HepG2 (cell line): ENCODE data around the gene TIMM10. TPM values are rescaled to one million over a fixed set of nuclear protein-coding genes. Genes with fewer than 3 reads are reported as not detected.

Experiments used
- CBX2 ChIP-seq, 2 experiments: fragments of 200-600 bp in 1 of 2; sonication (generic); formaldehyde crosslinking in 1 of 2; IDR thresholded peaks; 2 replicates each; pipeline versions ENCODE4 v1.7.0 to v1.8.1; 2018 to 2022; ENCODE audit warnings: low read depth in 2 of 2, low read length in 1 of 2, mild to moderate bottlenecking in 1 of 2, missing genetic modification reagents in 1 of 2
- LCORL ChIP-seq, 2 experiments: fragments of 450-650 bp in 1 of 2; sonication (generic) in 1 of 2; formaldehyde crosslinking in 1 of 2; IDR thresholded peaks; 2 replicates each; pipeline versions ENCODE4 v1.5.0 to v1.6.1; 2017 to 2020; ENCODE audit warnings: antibody characterized with exemption in 1 of 2, missing genetic modification reagents in 1 of 2
- MAZ ChIP-seq, 2 experiments: sonication (generic) in 1 of 2; formaldehyde crosslinking in 1 of 2; IDR thresholded peaks; 2 replicates each; pipeline versions ENCODE4 v1.5.0 to v1.6.1; 2012 to 2020; ENCODE audit warnings: low read depth in 2 of 2, mild to moderate bottlenecking in 2 of 2, borderline replicate concordance in 1 of 2, improper control_type of control experiment in 1 of 2, low read length in 1 of 2, missing genetic modification reagents in 1 of 2, moderate library complexity in 1 of 2
- MIXL1 ChIP-seq: IDR thresholded peaks from 2 replicates; pipeline ENCODE4 v1.6.1; 2016
- RCOR2 ChIP-seq: IDR thresholded peaks from 2 replicates; pipeline ENCODE4 v1.6.1; 2016; ENCODE audit warnings: missing biosample characterization, missing genetic modification reagents
- RORA ChIP-seq: sonication (generic); formaldehyde crosslinking; IDR thresholded peaks from 2 replicates; pipeline ENCODE4 v1.5.0; 2020; ENCODE audit warnings: mild to moderate bottlenecking, missing genetic modification reagents, moderate library complexity
- SNRNP70 ChIP-seq: fragments of 200-400 bp; formaldehyde crosslinking; IDR thresholded peaks from 2 replicates; pipeline ENCODE4 v1.6.1; 2017; ENCODE audit warnings: mild to moderate bottlenecking, low read depth, low read length, moderate library complexity
- TBX3 ChIP-seq: fragments of 450-650 bp; IDR thresholded peaks from 2 replicates; pipeline ENCODE4 v1.6.1; 2017; ENCODE audit warnings: antibody characterized with exemption, mild to moderate bottlenecking, inconsistent platforms, borderline replicate concordance
- ZEB1 ChIP-seq: IDR thresholded peaks from 2 replicates; pipeline ENCODE4 v1.6.1; 2012; ENCODE audit warnings: mild to moderate bottlenecking, low read depth, inconsistent platforms; ENCODE audit not compliant: insufficient replicate concordance
- ZFX ChIP-seq: sonication (generic); formaldehyde crosslinking; IDR thresholded peaks from 2 replicates; pipeline ENCODE4 v1.4.0; 2020; ENCODE audit warnings: mild to moderate bottlenecking, low read depth, missing genetic modification reagents, moderate library complexity
- ZNF543 ChIP-seq: sonication (generic); formaldehyde crosslinking; IDR thresholded peaks from 2 replicates; pipeline ENCODE4 v1.4.0; 2020; ENCODE audit warnings: mild to moderate bottlenecking, missing genetic modification reagents
- ZNF567 ChIP-seq: sonication (generic); formaldehyde crosslinking; IDR thresholded peaks from 2 replicates; pipeline ENCODE4 v1.8.1; 2023; ENCODE audit warnings: mild to moderate bottlenecking, missing genetic modification reagents, borderline replicate concordance
- polyA plus RNA-seq, 8 experiments: library from polyadenylated mRNA; depleted of rRNA in 3 of 8; stranded (reverse) in 7 of 8; unstranded in 1 of 8; fragments of >200 nt; fragmentation: Illumina TruSeq in 4 of 8; extraction: Trizol in 4 of 8; gene quantifications; 2 replicates each; pipeline versions ENCODE4 v1.2.1 to v1.2.3, GENCODE V29; 2011 to 2016; ENCODE audit warnings: low read depth in 4 of 8, missing spikeins in 1 of 8, mixed read lengths in 1 of 8; ENCODE audit not compliant: insufficient read depth in 1 of 8
- total RNA-seq, 5 experiments: library from RNA; depleted of rRNA; stranded (reverse); fragments of >200 nt; fragmentation: Illumina TruSeq; extraction: Trizol; gene quantifications; 2 replicates each; pipeline ENCODE4 v1.2.3, GENCODE V29; 2016; ENCODE audit warnings: low read depth in 1 of 5
- TF ChIP-seq, protein P1 (sequence below): sonication (generic); formaldehyde crosslinking; IDR thresholded peaks from 2 replicates; pipeline ENCODE4 v1.8.0; 2023; ENCODE audit warnings: mild to moderate bottlenecking, missing genetic modification reagents
- TF ChIP-seq, protein P2 (sequence below): sonication (generic); formaldehyde crosslinking; IDR thresholded peaks from 2 replicates; pipeline ENCODE4 v1.5.0; 2020; ENCODE audit warnings: mild to moderate bottlenecking, low read depth, missing genetic modification reagents, borderline replicate concordance
- TF ChIP-seq, protein P3 (sequence below): sonication (generic); formaldehyde crosslinking; IDR thresholded peaks from 2 replicates; pipeline ENCODE4 v1.8.1; 2023; ENCODE audit warnings: mild to moderate bottlenecking, moderate library complexity, missing genetic modification reagents
- TF ChIP-seq, protein P4 (sequence below): sonication (generic); formaldehyde crosslinking; IDR thresholded peaks from 2 replicates; pipeline ENCODE4 v1.4.0; 2020; ENCODE audit warnings: mild to moderate bottlenecking, missing genetic modification reagents, borderline replicate concordance
- TF ChIP-seq, protein P5 (sequence below): sonication (generic); formaldehyde crosslinking; IDR thresholded peaks from 2 replicates; pipeline ENCODE4 v1.4.0; 2020; ENCODE audit warnings: missing genetic modification reagents

The TIMM10 gene
- total and polyA plus RNA-seq, 2 of the 13 experiments (the other 11 are each of a cell fraction or from before 2014, with no cell fraction given), result 67.8 to 82.2 TPM

DNA sequence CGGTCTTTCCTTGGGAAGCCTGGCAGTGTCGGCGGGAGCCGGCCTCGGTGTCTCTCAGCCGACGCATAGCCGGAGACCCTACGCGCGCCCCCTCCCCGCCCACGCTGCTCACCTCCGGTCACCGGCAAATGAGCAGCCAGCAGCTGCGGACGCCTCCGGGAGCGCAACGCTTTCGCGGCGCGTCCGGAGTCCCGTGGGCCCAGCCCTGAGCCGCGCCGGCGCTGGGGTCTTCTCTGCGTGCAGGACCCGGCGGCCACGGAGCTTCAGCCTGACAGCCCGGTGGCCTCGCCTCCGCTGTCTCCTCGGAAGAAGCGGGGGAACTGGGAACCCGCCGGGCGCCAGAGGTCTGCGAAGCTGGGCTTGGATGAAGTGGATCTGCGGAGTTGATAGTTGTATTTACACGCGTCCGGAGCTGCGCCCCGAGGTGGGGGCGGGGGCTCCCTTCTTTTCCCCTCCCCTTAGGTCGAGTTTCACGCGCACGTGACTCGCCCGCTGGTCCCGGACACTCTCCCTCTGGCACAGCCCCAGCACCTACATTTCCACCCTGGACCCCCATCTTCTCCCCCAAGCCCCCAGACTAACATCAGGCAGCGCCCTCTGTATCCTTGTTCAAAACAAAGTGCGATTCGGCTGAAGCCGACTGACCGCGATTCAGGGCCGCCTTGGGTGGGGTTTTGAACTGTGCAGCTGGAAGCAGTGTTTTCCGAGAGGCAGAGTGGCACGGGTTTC, 15.1 kb downstream of the TIMM10 start, which contains the start of gene SLC43A1 (continued):
- TF ChIP-seq ZNF567 (CRISPR knock-in tag) (no peak), TBX3 (no peak), ZEB1 (peak; percentile 27), ZFX (CRISPR knock-in tag) (no peak; the same call in 1 of the 2 replicates), MAZ (IDR thresholded peaks at IDR 0.05; ENCODE audit: borderline replicate concordance, low read depth, low read length) (no peak), MAZ (CRISPR knock-in tag; IDR thresholded peaks at IDR 0.05; ENCODE audit: low read depth) (0 out of 2 replicates have a peak, but pooled peaks have one; percentile 58), CBX2 (IDR thresholded peaks at IDR 0.05; ENCODE audit: low read depth, low read length) (no peak), CBX2 (CRISPR knock-in tag; IDR thresholded peaks at IDR 0.05; ENCODE audit: low read depth) (no peak), MIXL1 (CRISPR knock-in tag) (no peak), LCORL (IDR thresholded peaks at IDR 0.05) (no peak), LCORL (CRISPR knock-in tag; IDR thresholded peaks at IDR 0.05) (peak; percentile 41; the same call in 1 of the 2 replicates), SNRNP70 (no peak), ZNF543 (CRISPR knock-in tag) (no peak), RORA (CRISPR knock-in tag) (no peak), RCOR2 (CRISPR knock-in tag) (no peak)
- TF ChIP-seq, protein P1, sequence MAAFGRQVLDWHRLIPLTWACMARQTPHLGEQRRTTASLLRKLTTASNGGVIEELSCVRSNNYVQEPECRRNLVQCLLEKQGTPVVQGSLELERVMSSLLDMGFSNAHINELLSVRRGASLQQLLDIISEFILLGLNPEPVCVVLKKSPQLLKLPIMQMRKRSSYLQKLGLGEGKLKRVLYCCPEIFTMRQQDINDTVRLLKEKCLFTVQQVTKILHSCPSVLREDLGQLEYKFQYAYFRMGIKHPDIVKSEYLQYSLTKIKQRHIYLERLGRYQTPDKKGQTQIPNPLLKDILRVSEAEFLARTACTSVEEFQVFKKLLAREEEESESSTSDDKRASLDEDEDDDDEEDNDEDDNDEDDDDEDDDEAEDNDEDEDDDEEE (CRISPR knock-in tag), result no peak; the same call in 1 of the 2 replicates
- TF ChIP-seq, protein P2, sequence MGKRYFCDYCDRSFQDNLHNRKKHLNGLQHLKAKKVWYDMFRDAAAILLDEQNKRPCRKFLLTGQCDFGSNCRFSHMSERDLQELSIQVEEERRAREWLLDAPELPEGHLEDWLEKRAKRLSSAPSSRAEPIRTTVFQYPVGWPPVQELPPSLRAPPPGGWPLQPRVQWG (CRISPR knock-in tag), result no peak
- TF ChIP-seq, protein P3, sequence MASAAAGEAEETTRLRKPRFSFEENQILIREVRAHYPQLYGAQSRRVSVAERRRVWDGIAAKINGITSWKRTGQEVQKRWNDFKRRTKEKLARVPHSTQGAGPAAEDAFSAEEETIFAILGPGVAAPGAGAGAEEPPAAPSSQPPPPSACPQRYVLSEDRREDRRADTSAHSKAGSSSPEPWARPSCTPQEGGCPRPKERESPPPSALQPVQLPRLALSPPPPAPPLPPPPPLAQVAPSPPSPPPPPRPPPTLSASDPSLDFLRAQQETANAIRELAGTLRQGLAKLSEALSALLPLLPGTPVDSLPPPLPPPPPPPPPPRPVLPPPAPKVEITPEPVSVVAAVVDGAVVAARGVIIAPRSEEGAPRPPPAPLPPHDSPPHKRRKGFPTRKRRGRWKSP (CRISPR knock-in tag), result no peak
- TF ChIP-seq, protein P4, sequence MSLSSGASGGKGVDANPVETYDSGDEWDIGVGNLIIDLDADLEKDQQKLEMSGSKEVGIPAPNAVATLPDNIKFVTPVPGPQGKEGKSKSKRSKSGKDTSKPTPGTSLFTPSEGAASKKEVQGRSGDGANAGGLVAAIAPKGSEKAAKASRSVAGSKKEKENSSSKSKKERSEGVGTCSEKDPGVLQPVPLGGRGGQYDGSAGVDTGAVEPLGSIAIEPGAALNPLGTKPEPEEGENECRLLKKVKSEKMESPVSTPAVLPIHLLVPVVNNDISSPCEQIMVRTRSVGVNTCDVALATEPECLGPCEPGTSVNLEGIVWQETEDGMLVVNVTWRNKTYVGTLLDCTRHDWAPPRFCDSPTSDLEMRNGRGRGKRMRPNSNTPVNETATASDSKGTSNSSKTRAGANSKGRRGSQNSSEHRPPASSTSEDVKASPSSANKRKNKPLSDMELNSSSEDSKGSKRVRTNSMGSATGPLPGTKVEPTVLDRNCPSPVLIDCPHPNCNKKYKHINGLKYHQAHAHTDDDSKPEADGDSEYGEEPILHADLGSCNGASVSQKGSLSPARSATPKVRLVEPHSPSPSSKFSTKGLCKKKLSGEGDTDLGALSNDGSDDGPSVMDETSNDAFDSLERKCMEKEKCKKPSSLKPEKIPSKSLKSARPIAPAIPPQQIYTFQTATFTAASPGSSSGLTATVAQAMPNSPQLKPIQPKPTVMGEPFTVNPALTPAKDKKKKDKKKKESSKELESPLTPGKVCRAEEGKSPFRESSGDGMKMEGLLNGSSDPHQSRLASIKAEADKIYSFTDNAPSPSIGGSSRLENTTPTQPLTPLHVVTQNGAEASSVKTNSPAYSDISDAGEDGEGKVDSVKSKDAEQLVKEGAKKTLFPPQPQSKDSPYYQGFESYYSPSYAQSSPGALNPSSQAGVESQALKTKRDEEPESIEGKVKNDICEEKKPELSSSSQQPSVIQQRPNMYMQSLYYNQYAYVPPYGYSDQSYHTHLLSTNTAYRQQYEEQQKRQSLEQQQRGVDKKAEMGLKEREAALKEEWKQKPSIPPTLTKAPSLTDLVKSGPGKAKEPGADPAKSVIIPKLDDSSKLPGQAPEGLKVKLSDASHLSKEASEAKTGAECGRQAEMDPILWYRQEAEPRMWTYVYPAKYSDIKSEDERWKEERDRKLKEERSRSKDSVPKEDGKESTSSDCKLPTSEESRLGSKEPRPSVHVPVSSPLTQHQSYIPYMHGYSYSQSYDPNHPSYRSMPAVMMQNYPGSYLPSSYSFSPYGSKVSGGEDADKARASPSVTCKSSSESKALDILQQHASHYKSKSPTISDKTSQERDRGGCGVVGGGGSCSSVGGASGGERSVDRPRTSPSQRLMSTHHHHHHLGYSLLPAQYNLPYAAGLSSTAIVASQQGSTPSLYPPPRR (CRISPR knock-in tag), result no peak
- TF ChIP-seq, protein P5, sequence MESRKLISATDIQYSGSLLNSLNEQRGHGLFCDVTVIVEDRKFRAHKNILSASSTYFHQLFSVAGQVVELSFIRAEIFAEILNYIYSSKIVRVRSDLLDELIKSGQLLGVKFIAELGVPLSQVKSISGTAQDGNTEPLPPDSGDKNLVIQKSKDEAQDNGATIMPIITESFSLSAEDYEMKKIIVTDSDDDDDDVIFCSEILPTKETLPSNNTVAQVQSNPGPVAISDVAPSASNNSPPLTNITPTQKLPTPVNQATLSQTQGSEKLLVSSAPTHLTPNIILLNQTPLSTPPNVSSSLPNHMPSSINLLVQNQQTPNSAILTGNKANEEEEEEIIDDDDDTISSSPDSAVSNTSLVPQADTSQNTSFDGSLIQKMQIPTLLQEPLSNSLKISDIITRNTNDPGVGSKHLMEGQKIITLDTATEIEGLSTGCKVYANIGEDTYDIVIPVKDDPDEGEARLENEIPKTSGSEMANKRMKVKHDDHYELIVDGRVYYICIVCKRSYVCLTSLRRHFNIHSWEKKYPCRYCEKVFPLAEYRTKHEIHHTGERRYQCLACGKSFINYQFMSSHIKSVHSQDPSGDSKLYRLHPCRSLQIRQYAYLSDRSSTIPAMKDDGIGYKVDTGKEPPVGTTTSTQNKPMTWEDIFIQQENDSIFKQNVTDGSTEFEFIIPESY, result no peak
